ENCODE data around the gene CAPN11. TPM values are rescaled to one million over a fixed set of nuclear protein-coding genes. Genes with fewer than 3 reads are reported as not detected.

Gene CAPN11
- polyA plus RNA-seq, 1 donor from 2014 or later, result not detected

DNA sequence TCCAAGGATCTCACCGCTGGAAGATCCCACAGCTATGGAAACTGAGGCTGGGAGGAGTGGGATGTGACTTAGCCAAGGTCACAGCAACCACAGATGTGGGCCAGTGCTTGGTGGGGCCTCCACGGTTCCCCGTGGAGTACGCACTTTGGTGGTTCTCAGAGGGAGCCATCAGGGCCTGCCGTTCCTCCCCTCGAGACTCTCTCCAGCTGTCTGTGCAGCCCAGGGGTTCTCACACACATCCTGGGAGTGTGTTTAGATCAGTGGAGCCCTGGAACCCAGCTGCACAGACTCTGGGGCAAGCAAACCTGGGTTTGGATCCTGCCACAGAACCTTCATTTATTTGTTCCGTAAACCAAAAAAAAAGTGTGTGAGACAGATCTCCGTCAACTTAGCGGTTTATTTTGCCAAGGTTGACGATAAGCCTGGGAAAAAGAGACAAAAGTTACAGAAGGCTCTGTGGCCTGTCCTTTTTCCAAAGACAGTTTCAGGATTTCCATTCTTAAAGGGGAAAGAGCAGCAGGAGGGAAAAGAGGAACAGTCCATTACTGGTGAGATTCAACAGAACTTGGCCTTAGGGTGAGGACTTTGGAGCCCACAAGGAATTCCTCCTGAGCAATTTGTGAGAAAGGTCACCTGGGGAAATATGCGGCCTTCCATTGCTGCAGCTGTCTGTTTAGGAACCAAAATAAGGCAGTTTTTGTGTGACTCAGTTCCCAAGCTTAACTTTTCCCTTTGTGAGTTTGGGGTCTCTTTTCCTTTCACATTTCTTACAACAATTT, 44.5 kb downstream of the CAPN11 start:
- TF ChIP-seq POLR2AphosphoS5 (IDR thresholded peaks at IDR 0.05), result no peak
- no peak for TF ChIP-seq RAD21 (conservative IDR thresholded peaks at IDR 0.05)
- TF ChIP-seq EZH2 (IDR thresholded peaks at IDR 0.05; ENCODE audit: borderline replicate concordance, insufficient read depth, low read length, poor library complexity, severe bottlenecking), result no peak
- TF ChIP-seq SMC3 (conservative IDR thresholded peaks at IDR 0.05; ENCODE audit: poor library complexity), result no peak
- TF ChIP-seq MXI1 (conservative IDR thresholded peaks at IDR 0.05; ENCODE audit: poor library complexity, severe bottlenecking), result no peak
- no peak for TF ChIP-seq TAF1 (IDR thresholded peaks at IDR 0.05; ENCODE audit: low read depth)
- TF ChIP-seq, protein P1, sequence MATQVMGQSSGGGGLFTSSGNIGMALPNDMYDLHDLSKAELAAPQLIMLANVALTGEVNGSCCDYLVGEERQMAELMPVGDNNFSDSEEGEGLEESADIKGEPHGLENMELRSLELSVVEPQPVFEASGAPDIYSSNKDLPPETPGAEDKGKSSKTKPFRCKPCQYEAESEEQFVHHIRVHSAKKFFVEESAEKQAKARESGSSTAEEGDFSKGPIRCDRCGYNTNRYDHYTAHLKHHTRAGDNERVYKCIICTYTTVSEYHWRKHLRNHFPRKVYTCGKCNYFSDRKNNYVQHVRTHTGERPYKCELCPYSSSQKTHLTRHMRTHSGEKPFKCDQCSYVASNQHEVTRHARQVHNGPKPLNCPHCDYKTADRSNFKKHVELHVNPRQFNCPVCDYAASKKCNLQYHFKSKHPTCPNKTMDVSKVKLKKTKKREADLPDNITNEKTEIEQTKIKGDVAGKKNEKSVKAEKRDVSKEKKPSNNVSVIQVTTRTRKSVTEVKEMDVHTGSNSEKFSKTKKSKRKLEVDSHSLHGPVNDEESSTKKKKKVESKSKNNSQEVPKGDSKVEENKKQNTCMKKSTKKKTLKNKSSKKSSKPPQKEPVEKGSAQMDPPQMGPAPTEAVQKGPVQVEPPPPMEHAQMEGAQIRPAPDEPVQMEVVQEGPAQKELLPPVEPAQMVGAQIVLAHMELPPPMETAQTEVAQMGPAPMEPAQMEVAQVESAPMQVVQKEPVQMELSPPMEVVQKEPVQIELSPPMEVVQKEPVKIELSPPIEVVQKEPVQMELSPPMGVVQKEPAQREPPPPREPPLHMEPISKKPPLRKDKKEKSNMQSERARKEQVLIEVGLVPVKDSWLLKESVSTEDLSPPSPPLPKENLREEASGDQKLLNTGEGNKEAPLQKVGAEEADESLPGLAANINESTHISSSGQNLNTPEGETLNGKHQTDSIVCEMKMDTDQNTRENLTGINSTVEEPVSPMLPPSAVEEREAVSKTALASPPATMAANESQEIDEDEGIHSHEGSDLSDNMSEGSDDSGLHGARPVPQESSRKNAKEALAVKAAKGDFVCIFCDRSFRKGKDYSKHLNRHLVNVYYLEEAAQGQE (IDR thresholded peaks at IDR 0.05; ENCODE audit: borderline replicate concordance), result no peak
- no peak for TF ChIP-seq EP300 (conservative IDR thresholded peaks at IDR 0.05; ENCODE audit: poor library complexity, severe bottlenecking)
- no peak for TF ChIP-seq CTCF (IDR thresholded peaks at IDR 0.05; ENCODE audit: poor library complexity, severe bottlenecking)
- Histone ChIP-seq H3K36me3 (ENCODE audit: insufficient read depth, low read length) (no peaks in the 10 kb centered on the region), H3K9me3 (ENCODE audit: low read length) (no peaks in the 10 kb centered on the region), H3K27ac (ENCODE audit: low read length) (no peak overlapping the region), H3K27me3 (ENCODE audit: insufficient read depth, low read depth, low read length) (no peaks in the 10 kb centered on the region), H4K20me1 (ENCODE audit: insufficient read depth) (no peaks in the 10 kb centered on the region), H2AFZ (ENCODE audit: low read depth, low read length) (no peak overlapping the region), H3K79me2 (replicated peaks; ENCODE audit: insufficient read depth, low read length) (no peaks in the 10 kb centered on the region), H3K4me3 (ENCODE audit: low read length) (no peak overlapping the region), H3K4me2 (ENCODE audit: low read length) (no peak overlapping the region), H3K9me2 (ENCODE audit: insufficient read depth, low read length) (no peaks in the 10 kb centered on the region), H3F3A (ENCODE audit: insufficient read depth, low read length, poor library complexity, severe bottlenecking) (no peaks in the 10 kb centered on the region), H3K9ac (ENCODE audit: low read length) (no peak overlapping the region)

DNA sequence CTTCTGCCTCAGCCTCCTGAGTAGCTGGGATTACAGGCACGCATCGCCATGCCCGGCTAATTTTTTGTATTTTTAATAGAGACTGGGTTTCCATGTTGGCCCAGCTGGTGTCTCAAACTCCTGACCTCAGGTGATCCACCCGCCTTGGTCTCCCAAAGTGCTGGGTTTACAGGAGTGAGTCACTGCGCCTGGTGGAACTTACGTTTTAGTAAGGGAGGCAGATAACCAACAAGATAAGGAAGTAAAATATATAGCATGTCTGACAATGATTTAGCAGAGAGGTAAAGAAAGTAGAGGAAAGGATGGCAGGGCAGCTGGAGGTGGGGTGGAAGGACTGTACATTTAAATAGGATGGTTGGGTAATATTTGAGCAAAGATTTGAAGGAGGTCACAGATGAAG, 45.3 kb downstream of the CAPN11 start:
- Histone ChIP-seq H3K36me3 (ENCODE audit: insufficient read depth, low read length) (no peaks in the 10 kb centered on the region), H3K9ac (ENCODE audit: low read length) (no peak overlapping the region), H2AFZ (ENCODE audit: low read depth, low read length) (no peak overlapping the region), H3K79me2 (replicated peaks; ENCODE audit: insufficient read depth, low read length) (no peaks in the 10 kb centered on the region), H3F3A (ENCODE audit: insufficient read depth, low read length, poor library complexity, severe bottlenecking) (no peaks in the 10 kb centered on the region), H3K27ac (ENCODE audit: low read length) (no peak overlapping the region), H3K9me3 (ENCODE audit: low read length) (no peaks in the 10 kb centered on the region), H3K9me2 (ENCODE audit: insufficient read depth, low read length) (no peaks in the 10 kb centered on the region), H4K20me1 (ENCODE audit: insufficient read depth) (no peaks in the 10 kb centered on the region), H3K4me3 (ENCODE audit: low read length) (no peak overlapping the region), H3K4me2 (ENCODE audit: low read length) (no peak overlapping the region), H3K27me3 (ENCODE audit: insufficient read depth, low read depth, low read length) (no peaks in the 10 kb centered on the region)
- no peak for TF ChIP-seq CTCF (IDR thresholded peaks at IDR 0.05; ENCODE audit: poor library complexity, severe bottlenecking)
- no peak for TF ChIP-seq MXI1 (conservative IDR thresholded peaks at IDR 0.05; ENCODE audit: poor library complexity, severe bottlenecking)
- TF ChIP-seq, protein P1 (IDR thresholded peaks at IDR 0.05; ENCODE audit: borderline replicate concordance), result no peak
- no peak for TF ChIP-seq EP300 (conservative IDR thresholded peaks at IDR 0.05; ENCODE audit: poor library complexity, severe bottlenecking)
- no peak for TF ChIP-seq EZH2 (IDR thresholded peaks at IDR 0.05; ENCODE audit: borderline replicate concordance, insufficient read depth, low read length, poor library complexity, severe bottlenecking)
- no peak for TF ChIP-seq SMC3 (conservative IDR thresholded peaks at IDR 0.05; ENCODE audit: poor library complexity)
- TF ChIP-seq RAD21 (conservative IDR thresholded peaks at IDR 0.05), result no peak
- TF ChIP-seq TAF1 (IDR thresholded peaks at IDR 0.05; ENCODE audit: low read depth), result no peak
- no peak for TF ChIP-seq POLR2AphosphoS5 (IDR thresholded peaks at IDR 0.05)

All from neural cell (in vitro differentiated cells).